Hepatocyte (in vitro differentiated cells): ENCODE measurements around the gene AMPH. TPM values are rescaled to one million over a fixed set of nuclear protein-coding genes. Genes with fewer than 3 reads are reported as not detected.

Experiments
- DNase-seq: peaks from one replicate; pipeline ENCODE4 v3.0.0-alpha.2; 2016; ENCODE audit warnings: low spot score
- H2AFZ ChIP-seq: fragments of 200-600 bp; sonication (generic); 2 replicates; pipeline ENCODE4 v1.6.0; 2016; ENCODE audit warnings: antibody characterized with exemption, mild to moderate bottlenecking
- H3K27ac ChIP-seq: fragments of 200-600 bp; sonication (generic); 2 replicates; pipeline ENCODE4 v1.5.1; 2016; ENCODE audit warnings: mild to moderate bottlenecking
- H3K27me3 ChIP-seq: fragments of 200-600 bp; sonication (generic); 2 replicates; pipeline ENCODE4 v1.6.1; 2016
- H3K36me3 ChIP-seq: fragments of 200-600 bp; sonication (generic); replicated peaks from 2 replicates; pipeline ENCODE4 v1.5.1; 2016; ENCODE audit warnings: low read depth; ENCODE audit not compliant: insufficient read depth
- H3K4me1 ChIP-seq: fragments of 200-600 bp; sonication (generic); 2 replicates; pipeline ENCODE4 v1.5.1; 2016; ENCODE audit warnings: mild to moderate bottlenecking, moderate library complexity; ENCODE audit not compliant: insufficient read depth
- H3K4me2 ChIP-seq: fragments of 200-600 bp; sonication (generic); 2 replicates; pipeline ENCODE4 v1.6.0; 2016
- H3K4me3 ChIP-seq: fragments of 200-600 bp; sonication (generic); 2 replicates; pipeline ENCODE4 v1.5.1; 2016; ENCODE audit warnings: mild to moderate bottlenecking
- H3K79me2 ChIP-seq: fragments of 200-600 bp; sonication (generic); 2 replicates; pipeline ENCODE4 v1.6.0; 2017; ENCODE audit warnings: mild to moderate bottlenecking
- H3K9me2 ChIP-seq: fragments of 200-600 bp; sonication (generic); replicated peaks from 2 replicates; pipeline ENCODE4 v1.6.0; 2017; ENCODE audit warnings: mild to moderate bottlenecking; ENCODE audit not compliant: insufficient read depth
- H3K9me3 ChIP-seq: fragments of 200-600 bp; sonication (generic); 2 replicates; pipeline ENCODE4 v1.5.1; 2016; ENCODE audit warnings: low read depth, mild to moderate bottlenecking
- H4K20me1 ChIP-seq: fragments of 200-600 bp; sonication (generic); 2 replicates; pipeline ENCODE4 v1.6.0; 2016; ENCODE audit warnings: mild to moderate bottlenecking; ENCODE audit not compliant: insufficient read depth, poor library complexity, severe bottlenecking
- CTCF ChIP-seq: fragments of 200-600 bp; sonication (generic); IDR thresholded peaks from 2 replicates; pipeline ENCODE4 v1.5.1; 2016; ENCODE audit warnings: antibody characterized with exemption, mild to moderate bottlenecking; ENCODE audit not compliant: poor library complexity
- EZH2 ChIP-seq: fragments of 200-600 bp; sonication (generic); IDR thresholded peaks from 2 replicates; pipeline ENCODE4 v1.6.1; 2016; ENCODE audit warnings: antibody characterized with exemption, mild to moderate bottlenecking, borderline replicate concordance
- EZH2phosphoT487 ChIP-seq: fragments of 200-600 bp; sonication (generic); IDR thresholded peaks from one replicate; pipeline ENCODE4 v1.6.1; 2018; ENCODE audit warnings: antibody characterized with exemption, mild to moderate bottlenecking, low read depth, moderate library complexity; ENCODE audit not compliant: unreplicated experiment, severe bottlenecking
- WGBS: methylation state at CpG from one replicate; pipeline ENCODE4 v1.1.6; 2016; ENCODE audit warnings: low lambda C conversion rate; ENCODE audit errors: missing lambda C conversion rate; 5-methylcytosine and 5-hydroxymethylcytosine counted together
- polyA plus RNA-seq: library from polyadenylated mRNA; unstranded; fragments of >200 nt; fragmentation: Nextera tagmentation; extraction: Ambion mirVana; gene quantifications from 2 replicates; pipeline ENCODE4 v1.2.1, GENCODE V29; 2016
- total RNA-seq: library from RNA; depleted of rRNA; stranded (reverse); fragments of >200 nt; gene quantifications from 2 replicates; pipeline ENCODE4 v1.2.3, GENCODE V29; 2014

AMPH gene
- total and polyA plus RNA-seq, 2 experiments from 2014 or later, result 2.0 to 2.8 TPM

GRCh38 chr7:38675494-38676106 is 44.4 kb upstream of the AMPH start:
- Histone ChIP-seq H3K27me3 (no peaks in the 10 kb centered on the region), H3K27ac (no peak overlapping the region), H3K36me3 (no peaks in the 10 kb centered on the region), H3K9me2 (no peaks in the 10 kb centered on the region), H3K79me2 (no peaks in the 10 kb centered on the region), H4K20me1 (no peaks in the 10 kb centered on the region), H3K4me2 (no peak overlapping the region), H3K9me3 (no peaks in the 10 kb centered on the region), H3K4me1 (no peaks in the 10 kb centered on the region), H3K4me3 (no peak overlapping the region), H2AFZ (no peak overlapping the region)
- TF ChIP-seq CTCF (no peak), EZH2phosphoT487 (no peak)
- DNase-seq, result no peak
- 59% methylated on average over 8 of the region's 8 CpGs for WGBS

- WGBS, result 88% methylated on average over 1 of the region's 1 CpG
These were observed 43.3 kb upstream of the AMPH start for GRCh38 chr7:38674513-38674912.

GRCh38 chr7:38673795-38674194 is 42.6 kb upstream of the AMPH start:
- H2AFZ ChIP-seq, result no peak overlapping the region
- H3K9me2 ChIP-seq, result no peaks in the 10 kb centered on the region
- no peaks in the 10 kb centered on the region for H3K4me1 ChIP-seq
- no peaks in the 10 kb centered on the region for H3K9me3 ChIP-seq
- no peak for DNase-seq
- H3K27ac ChIP-seq, result no peak overlapping the region
- H3K79me2 ChIP-seq, result no peaks in the 10 kb centered on the region
- TF ChIP-seq EZH2, result no peak
- TF ChIP-seq EZH2phosphoT487, result no peak
- TF ChIP-seq CTCF, result no peak
- WGBS, result 76% methylated on average over 3 of the region's 3 CpGs
- no peak overlapping the region for H3K4me3 ChIP-seq
- no peak overlapping the region for H3K4me2 ChIP-seq
- H3K27me3 ChIP-seq, result no peaks in the 10 kb centered on the region
- H4K20me1 ChIP-seq, result no peaks in the 10 kb centered on the region
- no peaks in the 10 kb centered on the region for H3K36me3 ChIP-seq

More at GRCh38 chr7:38674513-38674912, 43.3 kb upstream of the AMPH start:
- Histone ChIP-seq H3K4me2 (no peak overlapping the region), H3K27me3 (no peaks in the 10 kb centered on the region), H3K9me3 (no peaks in the 10 kb centered on the region), H3K9me2 (no peaks in the 10 kb centered on the region), H2AFZ (no peak overlapping the region), H3K4me3 (no peak overlapping the region), H3K27ac (no peak overlapping the region), H3K36me3 (no peaks in the 10 kb centered on the region), H3K79me2 (no peaks in the 10 kb centered on the region), H3K4me1 (no peaks in the 10 kb centered on the region), H4K20me1 (no peaks in the 10 kb centered on the region)
- no peak for TF ChIP-seq EZH2phosphoT487
- TF ChIP-seq EZH2, result no peak
- no peak for TF ChIP-seq CTCF
- no peak for DNase-seq
